HCT116 (cell line): Measurements from ENCODE around the gene C9orf43. TPM values are rescaled to one million over a fixed set of nuclear protein-coding genes. Genes with fewer than 3 reads are reported as not detected.

ENCODE experiments used
- ATAC-seq: fragments of 200-7000 bp; cut with Tn5 transposase; 2 replicates; pipeline ENCODE4 v1.9.1; 2020; ENCODE audit warnings: mild to moderate bottlenecking, moderate library complexity
- BruUV-seq: library from RNA; stranded (reverse); fragments of 400-500 nt; replicated peaks from 2 replicates; lab custom pipeline; 2021; lab: Mats Ljungman, UMichigan
- CTCF ChIA-PET: fragments of 300-600 bp; sonication (Branson Sonifier 250); formaldehyde crosslinking; loops from one replicate; lab custom pipeline; 2021; ENCODE audit warnings: antibody characterized with exemption; lab: Charles Lee
- POLR2A ChIA-PET: fragments of 300-600, 350-600 bp; sonication (Branson Sonifier 250); formaldehyde crosslinking; loops from one replicate; lab custom pipeline; 2021; ENCODE audit warnings: antibody characterized with exemption; lab: Charles Lee
- RAD21 ChIA-PET, 2 experiments: fragments of 300-600 bp; sonication (Branson Sonifier 250); formaldehyde crosslinking; loops; one replicate each; lab custom pipeline; 2023; ENCODE audit warnings: low total read pairs in 2 of 2; ENCODE audit not compliant: uncharacterized antibody in 2 of 2, unreplicated experiment in 2 of 2, low non-redundant PET in 1 of 2; lab: Charles Lee
- DNase-seq: peaks from one replicate; pipeline ENCODE4 v3.0.0-alpha.2; 2010; ENCODE audit warnings: low read depth, low spot score
- H2AFZ ChIP-seq: fragments of 200-600 bp; shearing (Covaris generic), sonication (generic); 2 replicates; pipeline ENCODE4 v1.6.1; 2017; ENCODE audit warnings: low read depth, mixed run types, mixed read lengths, antibody characterized with exemption, low read length; ENCODE audit not compliant: poor library complexity, severe bottlenecking
- H3K27ac ChIP-seq: 2 replicates; pipeline ENCODE4 v1.5.1; 2012; ENCODE audit warnings: low read depth, low read length
- H3K27me3 ChIP-seq: fragments of 200-600 bp; sonication (generic); 2 replicates; pipeline ENCODE4 v1.6.1; 2016; ENCODE audit warnings: mixed run types, low read length, mixed read lengths; ENCODE audit not compliant: insufficient read depth
- H3K36me3 ChIP-seq, 2 experiments: fragments of 200-500 bp in 1 of 2; fragments of 200-600 bp in 1 of 2; sonication (Bioruptor generic) in 1 of 2; sonication (generic) in 1 of 2; 2 replicates each; pipeline versions ENCODE4 v1.5.1 to v1.6.1; 2014 to 2016; ENCODE audit warnings: low read length in 2 of 2, inconsistent platforms in 1 of 2, mixed read lengths in 1 of 2, mixed run types in 1 of 2; ENCODE audit not compliant: insufficient read depth in 2 of 2, control insufficient read depth in 1 of 2
- H3K4me1 ChIP-seq, 2 experiments: fragments of 200-600 bp in 1 of 2; sonication (generic) in 1 of 2; 2 replicates each; pipeline versions ENCODE4 v1.5.1 to v1.6.1; 2012 to 2017; ENCODE audit warnings: low read length in 2 of 2, inconsistent platforms in 1 of 2, mild to moderate bottlenecking in 1 of 2, mixed read lengths in 1 of 2, mixed run types in 1 of 2, moderate library complexity in 1 of 2; ENCODE audit not compliant: insufficient read depth in 2 of 2, control insufficient read depth in 1 of 2
- H3K4me2 ChIP-seq: fragments of 200-600 bp; sonication (generic); 2 replicates; pipeline ENCODE4 v1.6.1; 2017; ENCODE audit warnings: mixed run types, low read length, mixed read lengths
- H3K4me3 ChIP-seq, 2 experiments: fragments of 200-600 bp in 1 of 2; sonication (generic) in 1 of 2; replicated peaks in 1 of 2; 2 replicates each; pipeline ENCODE4 v1.5.1; 2011 to 2016; ENCODE audit warnings: low read length in 2 of 2, control low read depth in 1 of 2, low read depth in 1 of 2, mild to moderate bottlenecking in 1 of 2, mixed read lengths in 1 of 2, mixed run types in 1 of 2
- H3K79me2 ChIP-seq: fragments of 200-600 bp; sonication (generic); 2 replicates; pipeline ENCODE4 v1.6.1; 2017; ENCODE audit warnings: mild to moderate bottlenecking, mixed run types, low read length, moderate library complexity, mixed read lengths; ENCODE audit not compliant: insufficient read depth
- H3K9ac ChIP-seq: fragments of 200-600 bp; sonication (generic); 2 replicates; pipeline ENCODE4 v1.6.1; 2016; ENCODE audit warnings: low read length, mixed read lengths
- H3K9me2 ChIP-seq: fragments of 200-600 bp; sonication (generic), shearing (Covaris generic); 2 replicates; pipeline ENCODE4 v1.6.1; 2017; ENCODE audit warnings: mixed run types, mild to moderate bottlenecking, moderate library complexity; ENCODE audit not compliant: insufficient read depth
- H3K9me3 ChIP-seq, 2 experiments: fragments of 200-500 bp in 1 of 2; fragments of 200-600 bp in 1 of 2; sonication (Bioruptor generic) in 1 of 2; sonication (generic) in 1 of 2; 2 replicates each; pipeline ENCODE4 v1.6.1; 2014 to 2017; ENCODE audit warnings: low read length in 2 of 2, mixed read lengths in 2 of 2, inconsistent platforms in 1 of 2, low read depth in 1 of 2, mild to moderate bottlenecking in 1 of 2, mixed run types in 1 of 2, moderate library complexity in 1 of 2; ENCODE audit not compliant: control insufficient read depth in 1 of 2, insufficient read depth in 1 of 2
- H4K20me1 ChIP-seq: fragments of 200-600 bp; sonication (generic), shearing (Covaris generic); 2 replicates; pipeline ENCODE4 v1.6.1; 2017; ENCODE audit warnings: mixed run types, mild to moderate bottlenecking, moderate library complexity; ENCODE audit not compliant: insufficient read depth
- ELF1 ChIP-seq: IDR thresholded peaks from 2 replicates; pipeline ENCODE4 v1.6.1; 2012; ENCODE audit warnings: low read depth, borderline replicate concordance
- EZH2 ChIP-seq: fragments of 200-600 bp; sonication (generic); IDR thresholded peaks from 2 replicates; pipeline ENCODE4 v1.6.1; 2017; ENCODE audit warnings: antibody characterized with exemption, mixed run types
- EZH2phosphoT487 ChIP-seq: fragments of 200-600 bp; IDR thresholded peaks from 2 replicates; pipeline ENCODE4 v1.6.1; 2018; ENCODE audit warnings: antibody characterized with exemption, borderline replicate concordance
- POLR2AphosphoS5 ChIP-seq: IDR thresholded peaks from 2 replicates; pipeline ENCODE4 v1.6.1; 2011; ENCODE audit warnings: mild to moderate bottlenecking, low read depth, low read length, moderate library complexity
- RAD21 ChIP-seq: IDR thresholded peaks from 2 replicates; pipeline ENCODE4 v1.6.1; 2012; ENCODE audit warnings: low read depth, mild to moderate bottlenecking
- REST ChIP-seq: IDR thresholded peaks from 2 replicates; pipeline ENCODE4 v1.6.1; 2012; ENCODE audit warnings: low read depth
- intact Hi-C: fragments of 100-400 bp; cut with micrococcal nuclease; formaldehyde crosslinking; loops from 2 replicates; pipeline ENCODE4 v1.10.0; 2022
- total RNA-seq: library from RNA; stranded (reverse); gene quantifications from one replicate; pipeline ENCODE4 v1.2.1, GENCODE V29; 2021; ENCODE audit not compliant: unreplicated experiment

Gene C9orf43
- total RNA-seq, 1 experiment from 2014 or later, result 0.71 TPM

GRCh38 chr9:113368348-113368981 is 42.1 kb upstream of the C9orf43 start (continued):
- TF ChIP-seq REST, result no peak

- no peak overlapping the region for H2AFZ ChIP-seq
- no peaks in the 10 kb centered on the region for H3K9me2 ChIP-seq
- intact Hi-C loops, result no loop called here
- ChIA-PET RAD21 (no interaction called here), CTCF (no interaction called here), POLR2A (no interaction called here)
- peaks cover 2 to 7% of the 10 kb centered on the region in 2 experiments; a peak in 2 of 4 replicates for H3K36me3 ChIP-seq
- TF ChIP-seq ELF1, result no peak
- TF ChIP-seq RAD21, result no peak
- TF ChIP-seq POLR2AphosphoS5, result no peak
- no peak for TF ChIP-seq EZH2phosphoT487
- no peak for TF ChIP-seq EZH2
- DNase-seq (no peak), ATAC-seq (no peak)
- H3K9me3 ChIP-seq, result no peaks in the 10 kb centered on the region
- H3K4me3 ChIP-seq, result no peak overlapping the region
- BruUV-seq, result no TSS peak
- H3K79me2 ChIP-seq, result no peaks in the 10 kb centered on the region
- H4K20me1 ChIP-seq, result no peaks in the 10 kb centered on the region
- peaks cover 1 to 2% of the 10 kb centered on the region in 2 experiments for H3K4me1 ChIP-seq
- no peak overlapping the region for H3K4me2 ChIP-seq
- H3K27ac ChIP-seq, result no peak overlapping the region
- no peaks in the 10 kb centered on the region for H3K27me3 ChIP-seq
- no peak overlapping the region for H3K9ac ChIP-seq
Observed at GRCh38 chr9:113368982-113369854, 41.3 kb upstream of the C9orf43 start.
